ENCODE measurements around the gene FBXW10B.
"Not testable (repeated sequence)": the region's sequence is repeated elsewhere in the genome, so short reads cannot be mapped to it uniquely, and the experiment has no call there.

Gene FBXW10B

GRCh38 chr17:15630930-15631453 lies 11.5 kb upstream of the FBXW10B start:
- DNase-seq: not testable (repeated sequence)

GRCh38 chr17:15629991-15630390 lies 10.5 kb upstream of the FBXW10B start:
- not testable (repeated sequence) for DNase-seq

GRCh38 chr17:15623661-15624209 lies 4.2 kb upstream of the FBXW10B start:
- not testable (repeated sequence) for DNase-seq

- DNase-seq: not testable (repeated sequence)
These were observed 3.8 kb upstream of the FBXW10B start for GRCh38 chr17:15623255-15623654.

GRCh38 chr17:15622124-15622523 lies 2.6 kb upstream of the FBXW10B start:
- not testable (repeated sequence) for DNase-seq

GRCh38 chr17:15616828-15617227 lies 2.7 kb downstream of the FBXW10B start:
- not testable (repeated sequence) for DNase-seq

- DNase-seq: not testable (repeated sequence)
These were observed 3.7 kb downstream of the FBXW10B start for GRCh38 chr17:15615850-15616249.

GRCh38 chr17:15613111-15613510 lies 6.4 kb downstream of the FBXW10B start:
- DNase-seq: not testable (repeated sequence)

- not testable (repeated sequence) for DNase-seq
These were observed 26.5 kb downstream of the FBXW10B start for GRCh38 chr17:15592960-15593359.

GRCh38 chr17:15591986-15592385 lies 27.5 kb downstream of the FBXW10B start:
- not testable (repeated sequence) for DNase-seq

- DNase-seq: not testable (repeated sequence)
These were observed 28.7 kb downstream of the FBXW10B start for GRCh38 chr17:15590844-15591243.

GRCh38 chr17:15589544-15590536 lies 29.7 kb downstream of the FBXW10B start:
- not testable (repeated sequence) for DNase-seq

GRCh38 chr17:15588017-15588416 lies 31.5 kb downstream of the FBXW10B start:
- not testable (repeated sequence) for DNase-seq

- not testable (repeated sequence) for DNase-seq
These were observed 36.2 kb downstream of the FBXW10B start for GRCh38 chr17:15583313-15583712.

- not testable (repeated sequence) for DNase-seq
These were observed 38.0 kb downstream of the FBXW10B start for GRCh38 chr17:15581462-15581861.

GRCh38 chr17:15576848-15577247 lies 42.7 kb downstream of the FBXW10B start:
- not testable (repeated sequence) for DNase-seq

GRCh38 chr17:15574660-15575059 lies 44.8 kb downstream of the FBXW10B start:
- DNase-seq: not testable (repeated sequence)

- DNase-seq: not testable (repeated sequence)
These were observed 45.6 kb downstream of the FBXW10B start for GRCh38 chr17:15573870-15574269.
